ENCODE measurements around the gene P3H2. TPM values are rescaled to one million over a fixed set of nuclear protein-coding genes. Genes with fewer than 3 reads are reported as not detected.

Gene P3H2
- total and polyA plus RNA-seq, 7 donors, result 0.24 to 3.4 (median 1.2) TPM

GRCh38 chr3:189954733-189955665 lies 165.7 kb downstream of the P3H2 start:
- WGBS, 3 donors, result 66 to 76% (median 70%) methylated on average over 7 of the region's 7 CpGs
- no peaks in the 10 kb centered on the region for H3K27me3 ChIP-seq (ENCODE audit: insufficient read depth in 3 of 3, low read length in 2 of 3)
- ATAC-seq (no peak), DNase-seq (no peak)
- H3K4me1 ChIP-seq, result no peaks in the 10 kb centered on the region
- H3K27ac ChIP-seq, result no peak overlapping the region
- intact Hi-C loops (cut with DNase I), result loop anchor here in 1 of 2 donors (5.0 kb wide), 1 partner anchor 688 kb away; no protein-coding TSS in a partner anchor
- no peaks in the 10 kb centered on the region for H3K9me3 ChIP-seq
- H3K36me3 ChIP-seq (ENCODE audit: insufficient read depth in 1 of 2, low read depth in 1 of 2), result no peaks in the 10 kb centered on the region
- H3K4me3 ChIP-seq, result no peak overlapping the region
- TF ChIP-seq CTCF (IDR thresholded peaks at IDR 0.05), result no peak

DNA sequence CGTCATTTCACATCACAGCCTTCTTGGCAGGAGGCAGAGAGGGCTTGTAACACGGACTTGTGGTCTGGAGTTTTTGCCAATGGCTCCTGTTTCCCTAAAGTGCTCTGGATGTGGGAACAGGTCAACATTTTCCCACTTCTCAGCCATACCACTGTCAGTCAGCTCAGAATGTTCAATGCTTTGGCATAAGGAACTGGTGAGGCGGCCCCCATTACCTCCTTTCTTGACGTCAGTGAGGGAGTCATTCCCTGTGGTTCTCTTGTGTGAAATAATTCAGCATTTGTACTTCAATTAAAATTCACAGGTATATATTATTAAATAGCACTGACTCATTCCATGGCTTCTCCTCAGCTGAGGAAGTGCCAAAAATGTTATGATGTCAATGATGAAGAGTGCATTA lies 167.1 kb downstream of the P3H2 start:
- Histone ChIP-seq H3K36me3 (ENCODE audit: insufficient read depth in 1 of 2, low read depth in 1 of 2) (no peaks in the 10 kb centered on the region), H3K27ac (no peak overlapping the region), H3K9me3 (no peaks in the 10 kb centered on the region), H3K4me1 (peaks cover 3% of the 10 kb centered on the region), H3K27me3 (ENCODE audit: insufficient read depth in 3 of 3, low read length in 2 of 3) (no peaks in the 10 kb centered on the region), H3K4me3 (no peak overlapping the region)
- ATAC-seq (no peak), DNase-seq (no peak)
- intact Hi-C loops (cut with DNase I), result loop anchor here in 1 of 2 donors (5.0 kb wide), 1 partner anchor 686 kb away; no protein-coding TSS in a partner anchor
- no peak for TF ChIP-seq CTCF (IDR thresholded peaks at IDR 0.05)
- 55 to 68% (median 56%) methylated on average over 4 of the region's 4 CpGs for WGBS, 3 donors

- no peaks in the 10 kb centered on the region for H3K36me3 ChIP-seq (ENCODE audit: insufficient read depth in 1 of 2, low read depth in 1 of 2)
Measured at GRCh38 chr3:189952272-189952671, 168.4 kb downstream of the P3H2 start.

DNA sequence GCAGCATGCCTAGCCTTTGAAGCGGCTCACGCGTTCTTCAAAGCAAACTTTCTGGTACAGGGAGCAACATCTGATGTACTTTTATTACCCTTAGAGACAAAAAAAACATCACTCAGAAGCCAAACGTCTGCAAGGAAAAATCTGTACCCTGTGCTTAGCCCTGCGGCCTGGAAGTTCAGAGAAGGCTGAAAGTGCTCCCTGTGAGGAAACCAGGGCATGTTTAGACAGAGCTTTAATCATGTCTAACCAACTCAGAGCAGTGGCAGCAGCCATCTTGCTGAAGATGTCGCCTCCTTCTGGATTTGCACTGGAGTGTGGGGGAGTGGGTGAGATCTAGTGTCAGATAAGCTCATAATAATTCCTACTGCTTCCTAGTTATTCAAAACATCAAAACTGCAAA lies 170.4 kb downstream of the P3H2 start:
- peaks cover 3% of the 10 kb centered on the region for H3K4me1 ChIP-seq
- H3K27ac ChIP-seq, result no peak overlapping the region
- TF ChIP-seq CTCF (IDR thresholded peaks at IDR 0.05), result no peak
- no peaks in the 10 kb centered on the region for H3K36me3 ChIP-seq (ENCODE audit: insufficient read depth in 1 of 2, low read depth in 1 of 2)
- no peaks in the 10 kb centered on the region for H3K27me3 ChIP-seq (ENCODE audit: insufficient read depth in 3 of 3, low read length in 2 of 3)
- WGBS, 3 donors, result 62 to 68% (median 66%) methylated on average over 6 of the region's 6 CpGs
- DNase-seq (no peak), ATAC-seq (no peak)
- no peaks in the 10 kb centered on the region for H3K9me3 ChIP-seq
- H3K4me3 ChIP-seq, result no peak overlapping the region
- intact Hi-C loops (cut with DNase I), result loop anchor here in 1 of 2 donors (5.0 kb wide), 1 partner anchor 683 kb away; no protein-coding TSS in a partner anchor

More at GRCh38 chr3:189952272-189952671, 168.4 kb downstream of the P3H2 start:
- Histone ChIP-seq H3K27ac (no peak overlapping the region), H3K4me1 (peaks cover 3% of the 10 kb centered on the region), H3K9me3 (no peaks in the 10 kb centered on the region), H3K27me3 (ENCODE audit: insufficient read depth in 3 of 3, low read length in 2 of 3) (no peaks in the 10 kb centered on the region), H3K4me3 (no peak overlapping the region)
- WGBS, 3 donors, result 89 to 94% (median 90%) methylated on average over 7 of the region's 7 CpGs
- intact Hi-C loops (cut with DNase I), result loop anchor here in 1 of 2 donors (5.0 kb wide), 1 partner anchor 685 kb away; no protein-coding TSS in a partner anchor
- ATAC-seq (no peak), DNase-seq (no peak)
- no peak for TF ChIP-seq CTCF (IDR thresholded peaks at IDR 0.05)
